ENCODE results near the gene SCYL3.
"Not testable (repeated sequence)": the region's sequence is repeated elsewhere in the genome, so short reads cannot be mapped to it uniquely, and the experiment has no call there.

Gene SCYL3

GRCh38 chr1:169868978-169869377, 24.7 kb downstream of the SCYL3 start:
- DNase-seq = no peak

DNA sequence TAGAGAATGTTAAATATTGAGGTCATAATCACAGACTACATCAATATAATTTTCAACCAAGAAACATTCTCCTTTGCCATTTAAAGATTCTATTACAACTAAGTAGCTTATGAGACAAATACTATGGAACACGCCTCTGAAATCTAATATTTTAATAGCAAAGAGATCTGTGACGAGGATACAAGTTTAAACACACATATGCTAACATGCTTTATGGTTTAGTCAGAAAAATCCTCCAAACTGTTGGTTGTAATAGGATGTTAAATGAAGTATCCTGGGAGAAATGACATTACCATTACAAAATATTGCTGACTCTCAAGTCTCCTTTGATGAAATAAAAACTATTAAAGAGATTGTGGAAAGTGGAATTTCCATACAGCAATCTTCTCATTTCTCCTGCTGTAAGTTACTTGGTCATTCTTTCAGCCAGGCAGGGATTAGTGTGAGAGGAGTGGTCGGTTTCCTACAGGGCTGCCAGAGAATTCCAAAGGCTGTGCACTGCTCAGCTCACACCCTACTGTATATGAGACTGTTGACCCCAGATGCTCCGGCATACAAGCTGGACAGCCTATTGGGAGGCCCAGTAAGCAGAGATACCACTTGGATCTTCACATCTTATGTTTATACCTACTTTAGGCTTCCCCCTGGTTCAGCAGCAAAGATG, 26.6 kb downstream of the SCYL3 start:
- no peak for DNase-seq

- no peak for DNase-seq
These were observed 27.1 kb downstream of the SCYL3 start for GRCh38 chr1:169866577-169866976.

DNA sequence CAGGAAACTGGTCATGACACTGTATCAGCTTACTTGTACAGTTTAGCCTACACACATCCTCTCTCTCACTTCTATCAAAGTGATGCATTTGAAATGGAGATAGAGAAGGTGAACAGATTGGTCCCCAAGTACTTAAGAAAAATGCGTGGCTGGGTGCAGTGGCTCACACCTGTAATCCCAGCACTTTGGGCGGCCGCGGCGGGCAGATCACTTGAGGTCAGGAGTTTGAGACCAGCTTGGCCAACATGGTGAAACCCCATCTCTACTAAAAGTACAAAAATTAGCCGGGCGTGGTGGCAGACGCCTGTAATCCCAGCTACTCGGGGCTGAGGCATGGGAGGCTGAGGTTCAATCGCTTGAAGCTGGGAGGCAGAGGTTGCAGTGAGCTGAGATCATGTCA, 29.2 kb downstream of the SCYL3 start:
- not testable (repeated sequence) for DNase-seq

- no peak for DNase-seq
These were observed 32.9 kb downstream of the SCYL3 start for GRCh38 chr1:169860750-169861149.

- DNase-seq = no peak
These were observed 33.5 kb downstream of the SCYL3 start for GRCh38 chr1:169860187-169860586.

DNA sequence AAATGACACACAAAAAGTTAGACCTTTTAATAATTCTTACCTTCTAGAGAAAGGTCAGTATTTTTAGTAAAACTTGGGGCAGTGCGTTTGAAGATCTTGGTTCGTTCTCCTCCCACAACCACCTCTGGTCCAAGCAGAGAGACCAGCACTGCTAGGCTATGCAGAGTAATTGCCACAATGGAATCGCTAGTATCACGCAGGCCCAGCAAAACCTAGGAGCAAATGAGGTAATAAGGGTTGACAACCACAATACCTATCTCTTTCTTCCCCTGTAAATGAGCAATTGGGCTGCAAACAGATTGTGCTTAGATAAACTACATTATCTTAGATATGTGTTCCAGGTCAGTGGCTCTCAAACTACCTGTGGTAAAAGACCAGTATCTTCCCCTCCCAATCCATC, 34.7 kb downstream of the SCYL3 start:
- DNase-seq = no peak

DNA sequence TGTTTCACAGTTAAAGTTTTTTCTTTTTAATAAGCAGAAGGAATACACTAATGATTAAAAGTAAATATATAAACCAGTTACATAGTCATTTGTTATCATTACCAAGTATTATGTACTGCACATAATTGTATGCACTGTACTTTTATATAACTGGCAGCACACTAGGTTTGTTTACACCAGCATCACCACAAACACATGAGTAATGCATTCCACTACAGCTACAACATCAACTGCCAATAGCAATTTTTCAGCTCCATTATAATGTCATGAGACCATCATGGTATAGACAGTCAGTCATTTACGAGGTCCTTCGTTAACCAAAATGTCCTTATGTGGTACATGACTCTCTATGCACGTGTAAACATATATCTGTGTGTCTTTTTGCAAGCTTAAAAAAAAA, 35.2 kb downstream of the SCYL3 start:
- DNase-seq = no peak

- DNase-seq = no peak
These were observed 40.4 kb downstream of the SCYL3 start for GRCh38 chr1:169853341-169853740.

- no peak for DNase-seq
These were observed 44.2 kb downstream of the SCYL3 start for GRCh38 chr1:169849346-169850022.

DNA sequence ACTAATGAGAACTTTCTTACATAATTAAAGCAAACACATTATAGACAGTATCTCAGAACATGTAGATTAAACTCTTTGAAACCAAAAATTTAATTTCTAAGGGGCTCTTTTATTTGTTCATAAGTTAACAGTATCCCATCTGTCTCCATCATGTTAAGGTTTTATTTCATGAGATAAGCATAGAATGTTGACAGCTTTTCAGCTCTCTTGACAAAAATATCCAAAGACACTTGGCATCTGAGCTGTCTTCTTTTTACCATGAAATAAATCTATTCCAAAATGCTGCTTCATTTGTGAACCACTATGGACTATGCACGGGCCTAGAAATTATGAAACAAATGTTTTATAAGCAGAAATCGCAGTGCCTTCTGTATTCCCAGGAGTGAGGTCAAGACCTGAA, 45.2 kb downstream of the SCYL3 start:
- DNase-seq = no peak

DNA sequence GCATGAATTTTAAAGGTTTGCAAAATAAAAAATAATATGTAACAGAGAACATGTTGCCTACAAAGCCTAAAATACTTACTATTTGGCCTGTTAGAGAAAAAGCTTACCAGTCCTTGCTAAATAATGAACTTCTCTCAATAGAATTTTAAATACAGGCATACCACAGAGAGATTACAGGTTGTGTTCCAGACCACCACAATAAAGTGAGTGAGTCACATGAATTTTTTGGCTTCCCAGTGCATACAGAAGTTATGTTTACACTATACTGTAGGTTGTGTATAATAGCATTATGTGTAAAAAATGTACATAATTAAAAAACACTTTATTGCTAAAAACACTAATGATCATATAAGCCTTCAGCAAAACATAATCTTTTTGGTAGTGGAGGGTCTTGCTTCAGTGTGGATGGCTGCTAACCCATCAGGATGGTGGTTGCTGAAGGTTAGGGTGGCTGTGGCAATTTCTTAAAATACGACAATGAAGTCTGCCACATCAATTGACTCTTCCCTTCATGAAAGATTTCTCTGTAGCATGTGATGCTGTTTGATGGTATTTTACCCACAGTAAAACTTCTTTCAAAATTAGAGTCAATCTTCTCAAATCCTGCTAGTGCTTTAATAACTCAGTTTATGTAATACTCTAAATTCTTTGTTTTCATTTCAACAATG, 48.6 kb downstream of the SCYL3 start:
- DNase-seq = no peak

DNA sequence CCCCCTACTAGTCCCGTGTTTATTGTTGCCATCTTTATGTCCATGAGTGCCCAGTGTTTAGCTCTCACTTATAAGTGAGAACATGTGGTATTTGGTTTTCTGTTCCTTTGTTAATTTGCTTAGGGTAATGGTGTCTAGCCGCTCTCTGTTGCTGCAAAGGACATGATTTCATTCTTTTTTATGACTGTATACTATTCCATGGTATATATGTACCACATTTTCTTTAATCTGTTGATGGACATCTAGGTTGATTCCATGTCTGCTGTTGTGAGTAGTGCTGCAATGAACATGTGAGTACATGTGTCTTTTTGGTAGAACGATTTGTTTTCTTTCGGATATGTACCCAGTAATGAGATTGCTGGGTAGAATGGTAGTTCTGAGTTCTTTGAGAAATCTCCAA, 54.8 kb downstream of the SCYL3 start:
- no peak for DNase-seq

- no peak for DNase-seq
These were observed 57.5 kb downstream of the SCYL3 start for GRCh38 chr1:169836198-169836597.

GRCh38 chr1:169835647-169836046, 58.0 kb downstream of the SCYL3 start:
- DNase-seq = no peak

DNA sequence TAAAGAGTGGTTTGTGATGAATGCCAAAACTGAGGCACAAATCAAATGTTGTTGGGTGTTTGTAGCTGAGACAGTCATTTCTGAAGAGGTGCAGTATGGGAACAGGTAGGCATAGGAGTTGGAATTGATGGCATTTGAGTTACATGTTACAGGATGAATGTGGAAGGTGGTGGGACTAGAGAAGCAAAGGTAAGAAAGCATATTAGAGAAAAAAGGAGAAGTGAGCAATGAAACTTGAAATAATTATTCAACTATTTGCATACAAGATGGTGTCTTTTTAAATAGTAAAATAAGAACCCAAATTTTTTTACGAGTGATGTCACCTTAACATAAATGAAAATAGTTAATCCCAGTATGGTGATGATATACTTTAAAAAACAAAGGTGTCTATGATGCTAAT, 58.8 kb downstream of the SCYL3 start:
- DNase-seq = no peak

GRCh38 chr1:169833179-169833901, 60.4 kb downstream of the SCYL3 start:
- no peak for DNase-seq

GRCh38 chr1:169829671-169830070, 64.0 kb downstream of the SCYL3 start:
- no peak for DNase-seq

DNA sequence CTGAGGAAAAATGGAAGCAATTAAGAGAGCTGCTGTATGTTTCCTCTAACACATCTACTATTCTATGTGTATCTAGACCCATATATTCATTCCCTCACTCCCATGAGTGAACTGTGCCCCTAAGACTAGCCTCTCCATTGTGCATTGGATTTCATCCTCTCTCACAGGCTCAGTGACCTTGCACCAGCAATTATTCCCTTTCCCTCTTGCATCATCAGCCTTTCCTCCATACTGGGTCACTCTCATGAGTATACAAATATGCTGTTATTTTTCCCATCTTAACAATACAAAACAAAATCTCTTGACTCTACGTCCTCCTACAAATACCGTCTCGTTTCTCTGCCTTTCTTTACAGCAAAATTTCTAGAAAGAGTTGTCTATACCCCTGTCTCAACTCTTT, 69.5 kb downstream of the SCYL3 start:
- DNase-seq = no peak

DNA sequence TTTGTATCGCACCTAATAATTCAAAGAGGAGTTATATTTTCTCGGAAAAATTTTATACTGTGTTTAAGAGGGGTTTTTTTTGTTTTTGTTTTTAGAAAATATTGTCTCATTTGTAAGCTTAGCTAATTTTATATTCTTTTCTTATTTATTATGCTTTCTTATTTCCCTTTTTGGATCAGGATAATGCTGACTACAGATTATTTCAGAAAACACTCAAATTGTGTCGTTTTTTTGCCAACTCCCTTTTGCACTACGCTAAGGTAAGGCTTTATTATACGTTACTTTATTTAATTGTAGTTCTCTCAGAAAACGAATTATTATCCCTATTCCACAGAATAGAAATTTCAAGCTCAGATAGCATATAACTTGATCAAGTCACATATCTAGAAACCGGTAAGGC, 72.2 kb downstream of the SCYL3 start:
- DNase-seq = no peak

GRCh38 chr1:169816617-169817016, 77.1 kb downstream of the SCYL3 start:
- no peak for DNase-seq

- DNase-seq = no peak
These were observed 79.4 kb downstream of the SCYL3 start for GRCh38 chr1:169814265-169814664.

DNA sequence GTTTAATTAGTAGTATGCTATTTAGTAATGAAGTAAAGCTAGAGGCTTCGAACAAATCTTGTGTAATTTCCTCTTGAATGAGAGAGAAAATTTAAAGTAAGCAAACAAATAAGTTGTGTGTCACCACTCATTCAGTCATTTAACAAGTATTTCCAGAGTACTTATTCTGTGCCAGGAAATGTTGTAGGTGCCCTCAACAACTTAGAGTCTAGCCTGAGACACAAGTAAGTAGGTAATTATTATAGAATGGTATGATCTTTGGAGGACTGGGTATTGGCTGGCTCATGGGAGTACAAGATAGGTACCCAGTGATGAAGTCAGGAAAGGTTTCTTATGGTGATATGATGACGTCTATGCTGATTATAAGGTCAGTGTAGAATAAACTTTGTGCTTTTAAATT, 81.6 kb downstream of the SCYL3 start:
- DNase-seq = no peak
